GM21528 (cell line): ENCODE measurements around the gene KIF19.

Experiments
- ATAC-seq: cut with Tn5 transposase; IDR thresholded peaks from one replicate; pipeline ENCODE4 v1.9.1; 2021; ENCODE audit warnings: mild to moderate bottlenecking, moderate library complexity; ENCODE audit not compliant: unreplicated experiment, low FRiP score

The KIF19 gene

GRCh38 chr17:74339537-74340195, 13.6 kb downstream of the KIF19 start:
- ATAC-seq = no peak

GRCh38 chr17:74340470-74341023, 14.5 kb downstream of the KIF19 start:
- ATAC-seq = no peak

GRCh38 chr17:74342224-74342623, 16.2 kb downstream of the KIF19 start:
- no peak for ATAC-seq

GRCh38 chr17:74343121-74343520, 17.1 kb downstream of the KIF19 start:
- ATAC-seq = no peak

- no peak for ATAC-seq
Measured at GRCh38 chr17:74343526-74344284, 17.7 kb downstream of the KIF19 start.

GRCh38 chr17:74344658-74345057, 18.6 kb downstream of the KIF19 start:
- no peak for ATAC-seq

GRCh38 chr17:74345433-74346241, 19.6 kb downstream of the KIF19 start:
- no peak for ATAC-seq

GRCh38 chr17:74347646-74348045, 21.6 kb downstream of the KIF19 start:
- no peak for ATAC-seq

GRCh38 chr17:74349120-74349519, 23.1 kb downstream of the KIF19 start:
- no peak for ATAC-seq

GRCh38 chr17:74350486-74350885, 24.5 kb downstream of the KIF19 start:
- no peak for ATAC-seq

GRCh38 chr17:74351552-74352210, 25.7 kb downstream of the KIF19 start:
- ATAC-seq = no peak

- no peak for ATAC-seq
Measured at GRCh38 chr17:74353446-74354060, 27.5 kb downstream of the KIF19 start.

- no peak for ATAC-seq
Measured at GRCh38 chr17:74354123-74354522, 28.1 kb downstream of the KIF19 start.

GRCh38 chr17:74354561-74354960, 28.5 kb downstream of the KIF19 start:
- no peak for ATAC-seq

GRCh38 chr17:74355065-74355464, 29.0 kb downstream of the KIF19 start:
- no peak for ATAC-seq

GRCh38 chr17:74356646-74357465, 30.8 kb downstream of the KIF19 start:
- ATAC-seq = no peak

- no peak for ATAC-seq
Measured at GRCh38 chr17:74357466-74357809, 31.4 kb downstream of the KIF19 start.

GRCh38 chr17:74358697-74359096, 32.7 kb downstream of the KIF19 start:
- ATAC-seq = no peak

- no peak for ATAC-seq
Measured at GRCh38 chr17:74359916-74360315, 33.9 kb downstream of the KIF19 start.
